ENCODE data around the gene FCHSD2.

The FCHSD2 gene

DNA sequence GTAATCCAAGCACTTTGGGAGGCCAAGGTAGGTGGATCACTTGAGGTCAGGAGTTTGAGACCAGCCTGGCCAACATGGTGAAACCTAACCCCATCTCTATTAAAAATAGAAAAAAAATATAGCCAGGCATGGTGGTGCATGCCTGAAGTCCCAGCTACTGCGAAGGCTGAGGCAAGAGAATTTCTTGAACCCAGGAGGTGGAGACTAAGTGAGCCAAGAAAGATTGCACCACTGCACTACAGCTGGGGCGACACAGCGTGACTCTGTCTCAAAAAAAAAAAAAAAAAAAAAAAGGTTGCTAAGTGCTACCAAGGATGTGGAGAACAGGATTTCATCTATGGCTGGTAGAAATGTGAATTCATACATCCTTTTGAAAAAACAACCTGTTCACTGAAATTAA lies 291.3 kb downstream of the FCHSD2 start:
- in situ Hi-C loops (cut with HindIII; ENCODE audit: low sequenced_read_pairs), result no loop called here

DNA sequence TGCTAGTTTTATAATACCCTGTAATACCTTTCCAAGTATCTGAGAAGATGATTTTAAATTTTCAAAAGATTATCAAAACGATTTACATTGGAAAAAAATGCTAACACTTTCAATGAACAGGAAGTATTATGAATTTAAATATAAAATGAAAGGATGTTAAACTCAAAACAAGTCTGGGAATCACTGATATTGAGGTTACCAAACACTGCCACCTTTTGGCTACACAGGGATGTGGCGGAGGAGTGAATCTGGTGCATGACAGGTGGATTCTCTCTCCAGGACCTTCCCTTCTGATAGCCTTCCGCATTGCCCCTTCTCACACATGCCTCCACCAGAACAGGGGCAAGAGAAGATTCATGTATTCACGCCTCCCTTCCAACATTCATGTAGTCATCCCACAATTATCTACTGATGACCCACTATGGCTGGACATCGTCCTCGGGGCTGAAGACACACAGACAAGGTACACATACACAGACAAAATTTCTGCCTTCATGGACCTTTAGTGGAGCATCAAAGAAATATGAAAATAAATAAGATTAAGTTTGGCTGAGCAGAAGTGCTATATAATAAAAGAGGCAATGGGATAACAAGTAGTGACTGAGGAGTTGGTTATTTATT lies 293.2 kb downstream of the FCHSD2 start:
- in situ Hi-C loops (cut with HindIII; ENCODE audit: low sequenced_read_pairs), result no loop called here

DNA sequence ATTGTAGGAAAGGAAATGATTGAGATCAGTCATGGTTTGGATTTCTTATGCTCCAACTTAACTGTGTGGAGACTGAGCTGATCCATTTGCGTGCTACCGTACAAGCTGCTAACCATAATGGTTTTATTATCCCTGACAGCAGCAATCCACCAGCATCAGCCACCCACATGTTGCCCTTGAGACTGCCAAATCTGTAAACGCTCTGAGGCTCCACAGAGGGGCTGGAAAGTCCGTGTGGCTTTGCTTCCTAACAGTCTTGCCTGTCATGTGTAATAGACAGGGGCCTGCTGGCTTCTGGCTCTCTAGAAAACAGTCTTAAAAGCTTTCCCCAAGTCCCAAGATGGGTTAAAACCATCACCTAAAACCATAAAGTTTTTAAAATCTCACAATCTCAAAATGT lies 297.8 kb downstream of the FCHSD2 start:
- in situ Hi-C loops (cut with HindIII; ENCODE audit: low sequenced_read_pairs), result no loop called here

DNA sequence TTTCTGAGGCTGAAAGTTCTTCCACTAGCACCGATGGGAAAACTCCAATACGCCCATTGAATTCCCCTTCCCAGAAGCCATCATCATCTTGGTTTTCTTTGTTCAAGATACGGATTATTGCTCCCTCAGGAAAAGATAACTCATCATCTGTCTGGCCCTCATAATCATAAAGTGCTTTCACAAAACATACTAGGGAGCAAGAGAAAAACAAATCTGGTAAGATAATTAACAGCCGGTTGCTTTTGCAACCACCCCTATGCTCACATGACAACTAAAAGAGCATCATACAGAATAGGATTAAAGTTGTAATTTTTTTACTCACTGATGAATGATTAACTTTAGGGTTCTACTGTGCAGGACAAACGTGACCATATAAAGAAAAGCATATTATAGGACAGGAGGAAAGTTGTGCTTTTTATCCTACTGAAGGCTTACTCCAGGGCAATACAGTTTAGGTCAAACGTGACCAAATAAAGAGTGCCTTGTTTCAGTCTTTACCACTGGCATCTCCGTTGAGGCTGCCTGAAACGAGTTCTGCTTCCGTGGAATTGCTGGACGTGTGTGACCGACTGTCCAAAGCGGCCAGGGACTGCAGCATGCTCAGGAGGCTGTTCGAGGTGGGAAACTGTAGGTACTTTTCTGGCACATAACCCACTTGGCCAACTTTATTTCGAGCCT lies 299.3 kb downstream of the FCHSD2 start:
- in situ Hi-C loops (cut with HindIII; ENCODE audit: low sequenced_read_pairs), result no loop called here

DNA sequence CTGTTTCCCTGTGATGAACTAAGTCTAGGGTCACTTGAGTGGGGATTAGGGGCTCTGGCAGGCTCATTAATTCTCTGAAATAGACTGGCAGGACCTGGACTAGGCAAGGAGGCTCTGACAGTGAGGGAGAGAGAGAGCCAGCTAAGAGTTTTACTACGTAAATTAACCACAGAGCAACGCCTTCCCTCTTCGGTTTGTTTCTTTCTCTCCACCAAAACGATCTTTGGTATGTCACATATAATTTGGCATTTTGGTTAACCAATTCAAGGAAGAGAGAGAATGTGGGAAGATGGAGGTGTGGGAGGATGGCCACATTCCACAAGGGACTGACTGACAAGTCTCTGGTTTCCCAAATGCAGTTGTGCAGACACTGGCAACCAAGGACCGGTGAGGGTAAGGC lies 300.0 kb downstream of the FCHSD2 start:
- in situ Hi-C loops (cut with HindIII; ENCODE audit: low sequenced_read_pairs), result no loop called here

DNA sequence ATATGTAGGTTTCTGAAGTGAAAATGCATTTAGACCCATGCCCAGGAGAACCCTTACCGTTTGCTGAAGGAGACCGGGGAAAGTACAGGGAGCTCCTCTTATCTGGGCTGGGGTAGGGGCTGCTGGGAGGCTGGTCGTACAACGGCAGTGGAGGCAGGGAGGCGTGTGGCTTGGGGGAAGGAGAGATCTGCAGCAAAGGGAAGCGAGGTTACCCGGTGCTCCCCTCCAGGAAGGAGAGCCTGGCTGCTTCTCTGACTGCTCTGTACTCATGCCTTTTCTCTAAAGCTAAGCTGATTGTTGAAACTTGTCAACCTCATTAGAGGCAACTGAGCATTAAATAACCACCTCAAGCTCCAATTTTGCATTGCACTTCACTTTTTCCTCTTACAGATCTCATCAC lies 300.7 kb downstream of the FCHSD2 start:
- in situ Hi-C loops (cut with HindIII; ENCODE audit: low sequenced_read_pairs), result no loop called here

DNA sequence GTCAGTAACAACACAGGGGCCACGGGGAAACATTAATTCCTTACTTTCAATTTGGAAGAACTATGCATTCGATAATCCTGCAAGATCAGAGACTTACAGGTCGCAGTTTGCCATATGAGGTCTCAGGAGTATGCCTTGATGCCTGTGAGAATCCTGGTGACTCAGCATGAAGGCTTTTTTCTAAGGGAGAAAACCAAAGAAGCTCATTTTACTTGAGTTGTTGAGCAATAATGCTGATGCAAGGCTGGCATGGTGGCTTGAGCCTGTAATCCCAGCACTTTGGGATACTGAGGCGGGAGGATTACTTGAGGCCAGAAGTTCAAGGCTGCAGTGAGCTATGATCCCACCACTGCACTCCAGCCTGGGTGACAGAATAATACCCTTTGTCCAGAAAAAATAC lies 301.3 kb downstream of the FCHSD2 start:
- in situ Hi-C loops (cut with HindIII; ENCODE audit: low sequenced_read_pairs), result no loop called here

DNA sequence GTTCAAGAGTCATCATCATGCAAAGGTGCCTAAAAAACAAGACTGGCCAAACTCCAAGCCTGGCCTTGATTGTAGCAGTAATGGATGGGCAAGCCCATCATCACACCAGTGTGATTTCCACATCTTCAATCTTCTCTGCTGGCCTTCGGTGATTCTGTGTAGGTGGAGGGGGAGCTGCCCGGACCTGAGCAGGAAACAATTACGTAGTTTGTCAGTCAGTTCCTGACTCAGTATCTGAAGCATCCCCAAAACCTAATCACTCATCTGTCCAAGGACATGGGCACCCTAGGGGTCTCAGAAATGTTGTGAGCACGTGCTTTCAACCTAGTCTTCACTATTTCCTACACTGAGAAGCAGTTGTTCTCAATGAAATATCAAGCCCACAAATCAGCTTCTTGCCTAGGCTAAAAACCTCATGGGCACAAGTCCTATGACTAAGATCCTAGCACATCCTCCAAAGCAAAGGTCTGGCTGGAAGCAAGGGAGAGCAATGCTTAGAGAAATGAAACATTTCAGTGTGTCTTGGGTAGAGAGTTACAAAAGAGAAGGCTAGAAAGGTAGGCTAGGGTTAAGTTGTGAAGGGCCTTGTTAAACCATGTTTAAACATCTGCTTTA lies 303.3 kb downstream of the FCHSD2 start:
- in situ Hi-C loops (cut with HindIII; ENCODE audit: low sequenced_read_pairs), result no loop called here

DNA sequence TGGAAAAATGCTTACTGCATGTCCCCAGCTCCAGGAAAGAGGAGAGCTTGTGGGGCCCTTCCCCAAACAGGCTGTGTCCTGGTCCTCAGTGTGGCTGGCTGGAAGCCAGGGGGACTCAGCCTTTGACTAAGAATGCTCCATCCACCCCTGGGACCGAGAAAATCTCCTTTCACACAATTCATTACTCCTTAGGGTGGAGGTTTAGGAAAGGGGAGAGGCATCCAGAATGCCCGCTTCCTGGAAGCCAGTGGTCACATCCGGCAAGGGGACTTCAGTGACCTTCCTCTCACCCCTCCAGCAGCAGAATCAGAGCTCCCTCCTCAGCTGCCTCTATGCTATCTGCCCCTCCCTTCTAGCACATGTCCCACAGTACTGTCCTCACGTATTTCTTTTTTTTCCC lies 306.0 kb downstream of the FCHSD2 start:
- in situ Hi-C loops (cut with HindIII; ENCODE audit: low sequenced_read_pairs), result no loop called here

DNA sequence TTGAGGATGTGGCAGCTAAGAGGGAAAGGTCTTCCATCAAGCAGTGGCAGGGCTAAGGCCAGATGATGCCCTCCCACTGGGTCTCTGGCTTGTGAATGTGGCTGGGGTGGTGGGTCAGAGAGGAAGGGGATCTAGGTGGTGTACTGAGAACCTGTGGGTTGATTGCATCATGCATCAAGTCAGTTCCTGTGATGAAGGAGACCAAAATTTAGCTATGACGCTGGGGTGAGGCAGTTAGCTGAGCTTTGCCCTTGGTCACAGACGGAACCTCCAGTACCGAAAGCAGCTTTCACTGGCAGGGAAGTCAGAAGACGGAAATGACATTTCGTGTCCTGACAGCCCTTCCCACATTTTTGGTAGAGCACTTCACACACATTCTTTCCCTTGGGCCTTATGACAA lies 307.2 kb downstream of the FCHSD2 start:
- in situ Hi-C loops (cut with HindIII; ENCODE audit: low sequenced_read_pairs), result no loop called here

DNA sequence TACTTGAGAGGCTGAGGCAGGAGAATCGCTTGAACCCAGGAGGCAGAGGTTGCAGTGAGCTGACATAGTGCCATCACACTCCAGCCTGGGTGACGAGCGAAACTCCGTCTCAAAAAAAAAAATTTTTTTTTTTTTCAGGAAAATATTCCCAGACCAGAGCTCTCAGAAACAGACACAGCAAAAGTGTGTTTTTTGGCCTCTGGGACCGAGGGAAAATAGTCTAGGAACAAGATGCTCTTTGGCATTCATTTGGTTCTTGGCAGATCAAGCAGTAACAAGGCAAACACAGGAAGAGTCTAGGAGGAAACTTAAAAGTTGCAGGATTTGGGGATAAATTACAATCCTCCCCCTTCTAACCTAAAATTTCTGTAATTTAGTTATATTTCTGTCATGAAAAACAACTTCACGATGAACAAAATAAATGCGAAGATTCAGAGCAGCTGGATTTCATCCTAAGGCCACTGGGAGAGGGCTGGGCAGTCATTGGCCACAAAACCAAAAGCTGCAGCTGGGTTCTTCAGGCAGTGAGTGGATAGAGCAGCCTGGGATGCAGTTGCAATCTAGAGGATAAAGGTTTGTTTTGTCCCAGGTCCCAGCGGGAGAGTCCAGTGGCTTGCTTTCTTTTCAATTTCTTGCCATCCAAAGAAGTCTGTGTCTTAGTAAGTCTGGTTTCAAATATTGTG lies 308.2 kb downstream of the FCHSD2 start:
- in situ Hi-C loops (cut with HindIII; ENCODE audit: low sequenced_read_pairs), result no loop called here

DNA sequence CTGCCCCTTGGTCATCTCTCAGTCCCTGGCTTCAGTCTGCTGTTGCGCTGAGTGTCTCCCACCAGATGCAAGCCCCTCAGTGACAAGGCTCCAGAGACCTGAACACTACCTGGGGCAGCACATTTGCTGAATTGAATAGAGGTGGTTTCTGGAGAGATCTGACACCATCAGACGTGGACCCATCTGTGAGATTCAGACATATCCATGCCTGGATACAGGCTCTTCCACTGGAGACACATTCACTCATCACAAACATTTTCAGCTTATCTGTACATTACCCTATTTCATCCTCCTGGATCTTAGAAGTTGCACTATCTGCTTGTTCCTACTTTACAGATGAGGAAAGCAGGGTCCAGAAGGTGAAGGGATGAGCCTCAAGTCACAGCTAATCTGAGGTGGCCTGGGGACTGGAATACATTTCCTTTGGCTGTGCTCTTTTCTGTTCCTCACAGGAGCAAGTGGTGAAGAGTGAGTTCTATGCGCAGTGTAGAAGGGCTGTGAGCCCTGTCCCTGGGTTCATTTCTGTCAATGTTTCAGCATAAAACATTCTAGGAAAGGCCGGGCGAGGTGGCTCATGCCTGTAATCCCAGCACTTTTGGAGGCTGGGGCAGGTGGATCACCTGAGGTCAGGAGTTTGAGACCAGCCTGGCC lies 308.9 kb downstream of the FCHSD2 start:
- in situ Hi-C loops (cut with HindIII; ENCODE audit: low sequenced_read_pairs), result no loop called here

DNA sequence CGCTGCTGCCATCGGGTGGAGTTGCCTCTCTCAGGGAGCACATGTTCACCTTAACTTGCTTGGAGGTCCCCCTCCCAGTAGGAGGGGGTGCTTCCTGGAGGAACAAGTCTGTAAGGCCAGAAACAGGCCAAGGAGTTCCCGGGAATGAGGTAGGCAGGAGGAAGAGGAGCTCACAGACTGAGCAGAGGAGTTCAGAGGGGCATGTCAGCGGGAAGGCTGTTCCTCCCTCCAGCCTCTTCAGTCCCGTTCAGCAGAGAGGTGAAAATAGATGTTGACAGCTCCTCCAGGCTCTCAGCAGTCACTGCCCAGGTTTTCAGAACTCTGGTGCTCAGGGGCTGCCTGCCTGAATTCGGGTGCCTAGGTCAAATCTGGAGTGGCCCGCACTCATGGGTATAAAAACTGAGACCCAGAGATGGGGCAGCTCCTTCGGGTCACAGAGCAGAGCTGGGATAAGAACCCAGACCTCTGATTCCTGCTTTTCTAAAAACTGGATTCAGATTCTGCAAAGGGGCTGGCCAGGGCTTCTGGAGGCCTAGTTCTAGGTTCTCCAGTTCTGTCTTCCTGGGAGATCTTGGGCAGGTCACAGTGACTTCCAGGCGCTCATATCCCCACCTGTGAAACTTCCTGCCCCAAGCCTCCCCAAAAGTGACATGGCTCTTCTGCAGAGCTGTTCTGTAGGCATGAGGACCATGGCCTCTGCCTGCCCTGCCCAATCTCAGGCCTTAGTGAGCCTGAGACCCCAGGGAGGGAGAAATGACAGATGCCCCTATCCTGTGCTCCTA lies 309.6 kb downstream of the FCHSD2 start:
- in situ Hi-C loops (cut with HindIII; ENCODE audit: low sequenced_read_pairs), result no loop called here

DNA sequence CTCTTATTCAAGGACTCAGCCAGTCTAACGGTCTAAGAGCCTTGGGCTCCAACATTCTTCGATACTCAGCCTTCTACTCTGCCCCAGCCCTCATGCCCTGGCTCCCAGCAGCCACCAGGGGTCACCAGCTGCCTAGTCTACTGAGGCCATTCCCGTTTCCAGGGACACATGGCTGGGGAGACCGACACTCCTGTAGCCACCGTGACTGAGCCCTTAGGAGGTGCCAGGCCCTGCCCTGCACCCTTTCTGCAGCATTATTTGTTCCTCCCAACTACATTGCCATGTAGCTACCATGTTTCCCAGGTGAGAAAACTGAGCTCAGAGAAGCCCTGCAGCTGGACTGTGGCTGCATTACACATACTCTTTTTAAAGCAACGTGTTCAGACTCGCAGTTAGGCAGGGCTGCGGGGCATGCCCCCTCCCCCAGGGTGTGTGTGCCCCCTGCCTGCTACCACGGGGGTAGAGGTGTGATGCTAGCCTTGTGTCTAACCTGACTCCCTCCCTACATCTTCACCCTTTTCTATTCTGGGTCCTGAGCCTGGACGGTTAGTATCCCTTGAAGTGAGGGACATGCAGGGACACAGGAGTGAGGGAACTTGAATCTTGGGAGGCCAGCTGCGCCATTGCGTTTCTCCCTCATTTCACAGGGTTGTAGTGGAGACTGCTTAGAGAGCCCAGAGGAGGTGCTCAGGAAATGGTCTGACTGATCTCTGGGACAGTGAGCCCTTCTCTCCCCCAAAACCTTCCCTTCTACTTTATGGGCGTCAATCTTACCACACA lies 310.4 kb downstream of the FCHSD2 start:
- in situ Hi-C loops (cut with HindIII; ENCODE audit: low sequenced_read_pairs), result no loop called here

DNA sequence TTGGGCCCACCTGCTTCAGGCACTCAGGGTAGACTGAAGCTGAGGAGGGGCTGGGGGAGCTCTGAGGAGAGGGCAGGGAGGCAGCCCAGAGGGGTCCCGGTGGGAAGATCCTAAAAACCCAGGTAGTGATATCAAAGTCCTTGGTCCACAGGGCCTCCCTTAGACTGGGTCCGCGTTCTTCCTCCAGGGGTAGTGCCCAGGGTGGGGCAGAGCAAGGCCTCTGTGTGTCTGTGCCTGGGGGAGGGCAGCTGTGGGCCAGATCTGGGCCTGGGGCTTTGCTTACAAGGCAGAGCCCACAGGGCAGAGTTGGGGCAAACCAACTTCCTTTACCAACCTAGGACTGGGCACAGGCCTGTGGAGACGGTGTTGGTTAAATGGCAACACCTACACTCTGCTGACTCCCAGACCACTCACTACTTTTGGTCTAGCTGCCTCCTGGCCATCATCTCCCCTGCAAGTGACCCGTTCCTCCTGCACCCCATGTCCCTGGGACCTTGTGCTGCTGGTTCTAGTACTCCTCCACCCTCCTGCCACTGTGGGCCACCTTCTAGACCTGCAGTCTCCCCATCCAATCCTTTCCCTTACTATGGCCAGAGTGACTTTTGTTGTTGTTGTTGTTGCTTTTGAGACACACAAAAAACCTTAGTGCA lies 312.1 kb downstream of the FCHSD2 start:
- in situ Hi-C loops (cut with HindIII; ENCODE audit: low sequenced_read_pairs), result loop anchor here (10.0 kb wide), 1 partner anchor 335 kb away; no protein-coding TSS in a partner anchor

DNA sequence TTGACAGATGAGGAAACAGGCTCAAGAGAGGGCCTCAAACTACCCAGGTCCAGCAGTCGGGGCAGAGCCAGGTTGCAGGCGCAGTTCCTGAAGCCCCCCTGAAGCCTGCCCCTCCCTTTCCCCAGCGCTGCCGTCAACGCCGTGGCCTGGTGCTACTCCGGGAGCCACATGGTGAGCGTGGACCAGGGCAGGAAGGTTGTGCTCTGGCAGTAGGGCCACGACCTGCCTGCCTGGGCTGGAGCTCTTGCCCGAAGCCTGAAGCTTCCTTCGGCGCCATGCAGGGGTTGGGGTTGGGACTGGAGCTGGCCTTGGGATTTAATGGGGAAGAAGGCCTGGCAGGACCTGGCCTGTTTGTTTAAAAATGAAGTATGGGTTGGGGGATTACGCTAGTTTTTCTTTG lies 312.9 kb downstream of the FCHSD2 start:
- in situ Hi-C loops (cut with HindIII; ENCODE audit: low sequenced_read_pairs), result loop anchor here (10.0 kb wide), 1 partner anchor 336 kb away; no protein-coding TSS in a partner anchor

DNA sequence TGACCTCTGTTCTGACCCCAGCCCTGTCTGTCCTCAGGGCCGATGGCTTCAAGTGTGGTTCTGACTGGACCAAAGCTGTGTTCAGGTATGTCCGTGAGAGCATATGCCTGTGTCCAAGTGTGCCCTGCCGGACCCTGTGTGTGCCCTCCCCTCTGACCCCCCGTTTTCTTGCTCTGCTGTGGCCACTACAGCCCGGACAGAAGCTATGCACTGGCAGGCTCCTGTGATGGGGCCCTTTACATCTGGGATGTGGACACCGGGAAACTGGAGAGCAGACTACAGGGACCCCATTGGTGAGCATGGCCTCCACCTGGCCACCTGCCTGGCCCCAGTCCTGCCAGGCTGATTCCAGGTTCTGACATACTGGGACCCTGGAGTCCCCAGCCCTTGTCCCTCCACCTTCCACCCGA lies 313.4 kb downstream of the FCHSD2 start:
- in situ Hi-C loops (cut with HindIII; ENCODE audit: low sequenced_read_pairs), result loop anchor here (10.0 kb wide), 1 partner anchor 336 kb away; no protein-coding TSS in a partner anchor

DNA sequence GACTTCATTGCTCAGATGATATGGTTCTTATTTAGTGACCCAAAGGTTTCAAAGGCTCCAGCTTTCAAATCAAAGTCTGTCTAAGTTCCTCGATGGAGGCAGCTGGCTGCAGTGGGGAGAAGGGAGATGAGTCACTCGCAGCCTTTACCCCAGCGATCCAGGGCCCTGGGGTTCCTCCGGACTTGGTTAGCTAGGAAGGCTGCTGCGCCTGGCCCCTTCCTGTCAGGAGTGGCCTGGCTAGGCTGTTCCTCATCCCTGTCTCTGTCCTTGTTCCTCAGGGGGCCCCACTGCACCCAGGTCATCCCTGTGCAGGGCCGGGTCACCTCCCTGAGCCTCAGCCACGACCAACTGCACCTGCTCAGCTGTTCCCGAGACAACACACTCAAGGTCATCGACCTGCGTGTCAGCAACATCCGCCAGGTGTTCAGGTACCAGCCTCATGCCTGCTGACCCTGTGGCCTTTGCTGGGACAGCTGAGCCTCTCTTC lies 314.0 kb downstream of the FCHSD2 start:
- in situ Hi-C loops (cut with HindIII; ENCODE audit: low sequenced_read_pairs), result loop anchor here (10.0 kb wide), 1 partner anchor 337 kb away; no protein-coding TSS in a partner anchor

DNA sequence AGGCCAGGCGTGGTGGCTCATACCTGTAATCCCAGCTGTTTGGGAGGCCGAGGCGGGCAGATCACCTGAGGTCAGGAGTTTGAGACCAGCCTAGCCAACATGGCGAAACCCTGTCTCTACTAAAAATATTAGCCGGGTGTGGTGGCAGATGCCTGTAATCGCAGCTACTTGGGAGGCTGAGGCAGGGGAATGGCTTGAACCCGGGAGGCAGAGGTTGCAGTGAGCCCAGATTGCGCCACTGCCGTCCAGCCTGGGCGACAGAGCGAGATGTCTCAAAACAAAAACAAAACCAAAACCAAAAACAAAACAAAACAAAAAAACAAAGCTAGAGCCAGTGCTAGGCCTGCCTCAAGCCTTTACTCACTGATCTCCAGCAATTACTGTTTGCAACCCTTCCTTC lies 314.5 kb downstream of the FCHSD2 start:
- in situ Hi-C loops (cut with HindIII; ENCODE audit: low sequenced_read_pairs), result loop anchor here (10.0 kb wide), 1 partner anchor 337 kb away; no protein-coding TSS in a partner anchor
